IPS-15b (cell line): ENCODE measurements around the gene NFIA.

ENCODE experiments used
- H3K27me3 ChIP-seq: one replicate; pipeline ENCODE4 v1.6.1; 2013; ENCODE audit warnings: low read length; ENCODE audit not compliant: control insufficient read depth, insufficient read depth
- H3K36me3 ChIP-seq: one replicate; pipeline ENCODE4 v1.6.1; 2013; ENCODE audit warnings: low read length; ENCODE audit not compliant: control insufficient read depth, insufficient read depth
- H3K4me1 ChIP-seq: one replicate; pipeline ENCODE4 v1.6.1; 2013; ENCODE audit warnings: mild to moderate bottlenecking, low read length; ENCODE audit not compliant: control insufficient read depth, insufficient read depth
- H3K4me3 ChIP-seq: one replicate; pipeline ENCODE4 v1.5.1; 2013; ENCODE audit warnings: low read depth, low read length
- H3K9ac ChIP-seq: one replicate; pipeline ENCODE4 v1.6.1; 2013; ENCODE audit warnings: low read depth, mild to moderate bottlenecking, low read length
- H3K9me3 ChIP-seq: one replicate; pipeline ENCODE4 v1.6.1; 2013; ENCODE audit warnings: mild to moderate bottlenecking, low read length; ENCODE audit not compliant: control insufficient read depth, insufficient read depth

Gene NFIA

DNA sequence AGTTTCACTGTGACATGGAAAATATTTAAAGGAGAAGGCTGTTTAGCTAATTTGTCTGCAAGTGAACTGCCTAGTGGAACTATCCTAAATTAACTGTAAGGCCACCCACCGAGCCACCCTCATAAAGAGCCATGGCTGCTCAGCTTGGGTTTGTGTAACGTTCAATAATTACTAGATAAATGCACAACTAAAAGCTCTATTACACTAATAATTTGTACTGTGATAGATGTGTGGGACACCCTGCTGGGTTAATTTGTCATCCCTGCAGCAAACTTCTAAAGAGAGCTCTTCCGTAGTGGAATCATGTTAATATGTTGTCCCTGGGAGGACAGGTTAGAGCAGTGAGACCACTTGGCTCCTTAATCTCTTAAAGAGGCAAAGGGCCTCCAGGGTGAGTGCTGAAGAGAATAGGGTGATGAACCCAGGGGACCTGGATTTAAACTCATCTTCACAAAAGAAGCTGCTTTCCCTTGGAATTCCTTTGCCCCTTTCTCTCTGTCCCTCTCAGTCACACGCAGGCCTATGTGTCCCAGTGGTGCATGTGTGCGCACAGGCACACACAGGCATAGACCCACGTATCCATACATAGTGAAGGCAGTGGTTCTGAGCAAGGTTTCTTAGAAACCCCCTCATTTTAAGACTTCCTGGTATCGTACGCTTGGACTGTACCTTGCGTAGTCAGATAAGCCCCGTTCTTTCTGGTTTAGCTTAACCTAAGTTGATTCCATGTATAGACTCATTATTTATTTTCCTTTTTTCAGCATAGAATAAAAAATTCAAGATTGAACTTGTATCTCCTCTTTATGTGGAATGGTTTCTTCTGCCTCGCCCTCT is 310.3 kb downstream of the NFIA start:
- Histone ChIP-seq H3K36me3 (no peaks in the 10 kb centered on the region), H3K9me3 (no peaks in the 10 kb centered on the region), H3K9ac (no peak overlapping the region), H3K4me3 (no peak overlapping the region), H3K27me3 (peaks cover 40% of the 10 kb centered on the region), H3K4me1 (no peaks in the 10 kb centered on the region)

DNA sequence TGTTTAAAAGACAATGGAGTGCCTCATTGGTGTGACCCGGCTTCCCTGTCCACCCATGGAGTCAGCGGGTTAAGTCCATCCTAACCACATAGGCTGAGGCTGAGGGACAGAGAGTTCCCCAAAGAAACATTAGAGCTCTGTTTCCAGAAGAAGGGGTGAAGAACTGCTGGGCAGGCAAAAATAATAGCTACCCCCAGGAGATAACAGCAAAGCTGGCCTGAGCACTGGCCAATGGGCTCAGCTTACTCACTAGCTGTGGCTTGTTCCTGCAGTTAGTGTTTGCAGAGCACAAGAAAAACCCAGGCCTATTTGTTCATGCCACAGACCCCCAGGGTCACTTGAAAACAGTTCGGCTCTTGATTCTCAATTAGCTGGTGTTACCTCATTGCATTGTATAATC is 311.2 kb downstream of the NFIA start:
- no peaks in the 10 kb centered on the region for H3K4me1 ChIP-seq
- H3K4me3 ChIP-seq, result no peak overlapping the region
- no peaks in the 10 kb centered on the region for H3K36me3 ChIP-seq
- no peaks in the 10 kb centered on the region for H3K9me3 ChIP-seq
- no peak overlapping the region for H3K9ac ChIP-seq
- peaks cover 40% of the 10 kb centered on the region for H3K27me3 ChIP-seq

DNA sequence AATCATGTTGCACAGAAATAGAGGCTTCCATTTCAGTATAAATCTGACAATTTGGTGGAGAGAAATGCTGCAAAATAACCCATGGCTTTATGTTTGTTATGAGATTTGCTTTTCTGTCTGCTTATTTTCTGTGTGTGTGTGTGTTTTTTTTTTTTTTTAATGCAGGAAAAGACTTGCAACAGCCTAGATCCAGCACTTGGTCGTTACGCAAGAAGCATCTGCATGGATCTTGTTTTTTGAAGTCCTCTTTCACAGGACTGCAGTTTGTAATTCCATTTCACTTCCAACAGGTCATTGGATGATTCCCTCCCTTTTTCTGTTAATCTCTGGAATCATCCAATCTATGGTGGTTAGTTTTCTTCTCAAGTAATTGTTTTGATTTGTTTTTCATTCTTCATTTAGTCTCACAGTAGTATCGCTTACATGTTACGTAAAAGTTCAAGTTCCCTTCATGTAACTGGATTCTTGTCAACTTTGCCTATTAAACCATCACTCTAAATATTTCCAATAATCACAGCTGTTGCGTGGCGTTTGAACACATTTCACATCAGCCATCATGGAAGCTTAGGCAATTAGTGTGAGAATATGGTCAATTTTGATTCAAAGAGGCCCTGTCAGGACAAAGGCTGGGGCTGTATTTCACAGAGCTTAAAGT is 312.9 kb downstream of the NFIA start:
- no peaks in the 10 kb centered on the region for H3K4me1 ChIP-seq
- no peaks in the 10 kb centered on the region for H3K36me3 ChIP-seq
- H3K4me3 ChIP-seq, result no peak overlapping the region

DNA sequence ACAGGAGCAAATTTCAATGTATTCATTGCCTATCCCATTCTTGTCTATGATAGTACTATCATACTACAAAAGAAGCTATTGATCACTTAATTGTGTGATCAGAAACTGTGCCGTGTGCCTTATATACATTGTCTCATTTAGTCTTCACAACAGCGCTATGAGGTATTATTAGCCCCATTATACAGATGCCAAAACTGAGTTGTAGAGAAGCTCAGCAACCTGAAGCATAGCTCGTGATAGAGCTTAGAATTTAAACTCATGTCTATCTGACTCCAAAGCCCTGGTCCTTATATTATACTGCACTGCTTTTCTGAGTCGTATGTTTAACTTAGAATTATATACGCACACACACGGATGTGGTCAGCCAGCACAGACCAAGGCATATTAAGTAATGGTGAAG is 315.1 kb downstream of the NFIA start:
- Histone ChIP-seq H3K27me3 (peaks cover 12% of the 10 kb centered on the region), H3K4me1 (no peaks in the 10 kb centered on the region), H3K9ac (no peak overlapping the region), H3K4me3 (no peak overlapping the region), H3K9me3 (no peaks in the 10 kb centered on the region), H3K36me3 (no peaks in the 10 kb centered on the region)

More for the DNA sequence above, 312.9 kb downstream of the NFIA start:
- H3K9ac ChIP-seq, result no peak overlapping the region
- H3K9me3 ChIP-seq, result no peaks in the 10 kb centered on the region
- H3K27me3 ChIP-seq, result peaks cover 34% of the 10 kb centered on the region

DNA sequence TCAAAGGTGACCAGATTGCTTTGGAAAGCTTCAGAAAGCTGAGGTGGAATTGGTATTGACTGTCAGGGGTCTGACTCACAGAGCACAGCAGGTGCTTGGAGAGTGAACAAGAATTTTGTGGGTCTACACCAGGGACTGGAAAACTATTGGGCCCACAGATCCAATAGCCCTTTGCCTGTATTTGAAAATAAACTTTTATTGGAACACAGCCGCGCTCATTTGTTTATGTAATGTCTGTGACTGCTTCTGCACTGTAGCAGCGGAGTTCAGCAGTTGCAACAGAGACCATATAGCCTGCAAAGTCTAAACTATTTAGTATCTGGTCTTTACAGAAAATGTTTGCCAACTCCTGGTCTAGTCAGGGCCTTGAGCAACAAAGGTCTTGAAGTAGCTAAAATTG is 315.6 kb downstream of the NFIA start:
- H3K27me3 ChIP-seq, result peaks cover 8% of the 10 kb centered on the region
- no peaks in the 10 kb centered on the region for H3K9me3 ChIP-seq
- H3K4me3 ChIP-seq, result no peak overlapping the region
- H3K4me1 ChIP-seq, result no peaks in the 10 kb centered on the region
- no peak overlapping the region for H3K9ac ChIP-seq
- H3K36me3 ChIP-seq, result no peaks in the 10 kb centered on the region

DNA sequence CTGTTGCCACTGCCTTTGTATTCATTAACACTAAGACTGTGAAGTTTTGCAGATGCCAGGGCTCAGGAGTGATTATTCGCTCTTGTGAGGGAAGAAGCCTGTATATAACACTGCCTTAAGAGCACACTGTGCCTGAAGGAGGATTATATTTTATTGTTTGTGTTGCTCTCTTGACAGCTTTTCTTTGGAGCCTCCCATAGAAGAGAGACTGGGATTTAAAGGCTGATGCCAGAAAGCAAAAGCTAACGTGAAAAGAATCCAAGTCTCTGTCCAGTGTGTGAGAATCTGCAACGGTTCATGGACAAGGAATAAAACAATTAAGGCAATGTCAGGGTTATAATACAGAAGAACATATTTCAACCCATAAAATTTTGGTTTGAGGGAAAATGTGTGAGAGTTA is 316.8 kb downstream of the NFIA start:
- H3K27me3 ChIP-seq, result no peaks in the 10 kb centered on the region
- no peaks in the 10 kb centered on the region for H3K36me3 ChIP-seq
- no peaks in the 10 kb centered on the region for H3K4me1 ChIP-seq
- H3K9me3 ChIP-seq, result no peaks in the 10 kb centered on the region
- no peak overlapping the region for H3K4me3 ChIP-seq
- H3K9ac ChIP-seq, result no peak overlapping the region

DNA sequence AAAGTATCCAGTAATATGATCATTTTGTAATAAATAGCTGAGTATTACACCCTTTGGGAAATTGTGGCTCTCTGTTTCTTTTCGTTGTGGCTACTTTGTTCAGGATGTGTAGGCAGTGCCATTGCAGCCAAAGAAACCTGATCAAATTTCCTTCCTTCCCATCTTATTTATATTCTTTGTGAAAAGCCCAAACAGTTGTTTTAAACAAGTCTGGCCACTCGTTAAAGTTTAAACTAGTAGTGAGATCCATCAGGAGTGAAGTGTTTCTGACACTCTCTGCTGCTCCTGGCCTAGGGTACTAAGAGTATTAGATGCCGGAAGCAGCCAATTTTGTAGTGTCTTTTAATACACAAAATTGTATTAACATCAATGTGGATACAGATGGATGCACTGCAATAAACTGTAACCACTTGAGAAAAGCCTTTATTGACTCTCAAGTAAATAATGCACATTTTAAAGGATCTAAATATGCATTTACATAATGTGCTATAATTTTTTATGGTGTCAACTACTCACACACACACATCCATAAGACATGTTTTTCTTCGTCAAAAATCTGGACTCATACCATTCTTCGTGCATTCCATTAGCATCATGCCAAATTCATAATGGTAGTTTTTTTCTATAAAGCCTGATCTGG is 317.9 kb downstream of the NFIA start:
- no peak overlapping the region for H3K9ac ChIP-seq
- H3K4me1 ChIP-seq, result no peaks in the 10 kb centered on the region
- no peak overlapping the region for H3K4me3 ChIP-seq
- no peaks in the 10 kb centered on the region for H3K27me3 ChIP-seq
- H3K36me3 ChIP-seq, result no peaks in the 10 kb centered on the region
- H3K9me3 ChIP-seq, result no peaks in the 10 kb centered on the region

DNA sequence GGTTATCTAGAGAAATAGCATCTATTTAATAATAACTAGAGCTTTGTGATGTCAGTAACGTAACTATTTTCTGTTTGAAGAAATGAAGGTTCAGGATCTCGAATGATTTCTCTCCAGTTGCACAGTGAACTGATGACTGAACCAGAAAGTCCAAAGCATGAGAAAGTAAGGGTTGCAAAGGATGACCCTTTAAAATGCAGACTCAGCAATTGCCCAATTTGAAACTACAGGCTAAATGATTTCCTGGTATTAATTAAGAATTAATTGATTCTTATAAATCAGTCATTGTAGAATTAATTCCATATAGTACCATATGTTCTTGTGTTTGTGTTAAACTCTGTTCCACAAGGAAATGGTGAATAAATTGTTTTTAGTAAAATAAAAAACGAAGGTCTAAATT is 318.6 kb downstream of the NFIA start:
- Histone ChIP-seq H3K4me3 (no peak overlapping the region), H3K36me3 (no peaks in the 10 kb centered on the region), H3K27me3 (no peaks in the 10 kb centered on the region), H3K4me1 (no peaks in the 10 kb centered on the region), H3K9ac (no peak overlapping the region), H3K9me3 (no peaks in the 10 kb centered on the region)

DNA sequence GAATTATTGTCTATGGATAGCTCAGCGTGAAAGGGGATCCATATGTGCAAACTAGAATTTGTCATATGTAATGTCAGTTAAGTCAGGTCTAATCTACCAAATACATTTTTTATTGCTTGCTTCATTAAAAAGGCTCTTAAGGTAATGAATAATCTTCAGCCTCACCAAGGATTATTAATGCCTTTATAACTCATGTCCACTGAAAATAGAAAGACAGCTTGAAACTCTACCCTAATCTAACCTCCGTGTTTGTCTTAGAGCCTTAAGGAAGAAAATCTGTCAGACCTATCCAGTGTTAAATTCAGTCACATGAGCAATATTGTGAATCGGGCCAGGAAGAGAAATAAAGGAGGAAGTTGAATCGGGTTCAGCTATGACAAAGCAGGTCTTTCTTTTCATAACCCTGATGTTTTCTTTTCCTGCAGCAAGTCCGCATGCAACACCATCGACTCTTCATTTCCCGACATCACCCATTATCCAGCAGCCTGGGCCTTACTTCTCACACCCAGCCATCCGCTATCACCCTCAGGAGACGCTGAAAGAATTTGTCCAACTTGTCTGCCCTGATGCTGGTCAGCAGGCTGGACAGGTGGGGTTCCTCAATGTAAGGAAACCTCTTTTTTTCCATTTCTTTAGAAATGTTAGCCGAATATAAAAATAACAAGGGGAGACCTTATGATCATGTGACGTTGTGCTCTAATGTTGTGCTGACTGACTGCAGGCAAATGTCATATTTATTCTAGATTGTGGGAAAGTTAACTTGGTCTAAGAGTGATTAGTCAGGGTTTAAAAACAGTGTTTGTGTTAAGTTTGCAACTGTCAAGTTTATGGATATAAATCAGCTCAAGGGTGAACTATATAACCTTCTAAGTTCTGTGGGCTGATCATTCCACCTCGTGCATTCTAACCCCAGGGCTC is 321.6 kb downstream of the NFIA start:
- H3K9me3 ChIP-seq, result no peaks in the 10 kb centered on the region
- H3K4me3 ChIP-seq, result no peak overlapping the region
- H3K9ac ChIP-seq, result no peak overlapping the region
- no peaks in the 10 kb centered on the region for H3K4me1 ChIP-seq
- no peaks in the 10 kb centered on the region for H3K27me3 ChIP-seq
- no peaks in the 10 kb centered on the region for H3K36me3 ChIP-seq

DNA sequence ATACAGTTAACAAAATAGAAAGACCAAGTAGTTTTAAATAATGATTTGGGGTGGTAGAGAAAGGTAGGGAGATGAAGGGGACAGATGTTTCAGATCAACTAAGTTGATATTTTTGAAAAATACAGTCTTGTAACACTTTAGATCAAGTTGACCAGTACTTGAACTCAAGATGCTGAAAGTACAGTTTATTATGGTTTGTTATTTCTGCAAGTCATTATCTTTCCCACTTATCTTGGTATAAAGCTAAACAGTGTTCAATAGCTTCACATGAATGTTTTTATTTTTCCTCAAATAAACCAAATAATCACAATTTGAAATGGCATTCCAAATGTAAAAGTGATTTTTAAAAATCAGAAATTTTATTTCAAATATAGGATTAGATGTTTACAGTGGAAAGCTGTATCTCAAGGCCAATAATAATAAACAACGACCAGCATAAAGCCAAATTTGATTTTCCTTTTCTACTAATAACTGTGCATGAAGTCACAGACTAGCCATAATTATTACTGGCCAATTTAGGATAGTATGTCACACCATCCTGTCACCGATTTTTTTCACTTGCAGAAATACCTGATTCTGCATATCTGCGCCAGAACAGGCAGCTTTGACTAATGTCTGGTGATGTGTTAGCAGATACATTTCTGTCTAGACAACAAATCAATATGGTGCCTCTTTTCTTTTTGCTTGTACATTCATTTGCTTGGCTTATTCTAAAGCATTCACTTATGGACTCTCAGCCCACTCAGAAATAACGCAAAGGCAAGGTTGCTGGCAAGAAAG is 322.4 kb downstream of the NFIA start:
- no peak overlapping the region for H3K4me3 ChIP-seq
- H3K36me3 ChIP-seq, result no peaks in the 10 kb centered on the region
- no peaks in the 10 kb centered on the region for H3K27me3 ChIP-seq

DNA sequence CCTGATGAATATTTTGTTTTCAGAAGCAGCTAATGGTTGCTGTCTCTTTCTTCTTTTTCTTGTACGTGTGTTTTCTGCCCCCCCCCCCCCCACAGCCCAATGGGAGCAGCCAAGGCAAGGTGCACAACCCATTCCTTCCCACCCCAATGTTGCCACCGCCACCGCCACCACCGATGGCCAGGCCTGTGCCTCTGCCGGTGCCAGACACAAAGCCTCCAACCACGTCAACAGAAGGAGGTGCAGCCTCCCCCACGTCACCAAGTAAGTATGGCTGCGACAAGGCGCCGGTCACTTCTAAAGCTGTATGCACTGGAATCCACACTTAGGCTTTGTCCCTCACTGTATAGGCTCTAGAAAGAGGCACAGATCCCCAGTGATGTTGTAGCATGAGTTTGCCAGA is 324.1 kb downstream of the NFIA start:
- Histone ChIP-seq H3K27me3 (no peaks in the 10 kb centered on the region), H3K9me3 (no peaks in the 10 kb centered on the region), H3K36me3 (no peaks in the 10 kb centered on the region), H3K4me3 (no peak overlapping the region), H3K9ac (no peak overlapping the region), H3K4me1 (no peaks in the 10 kb centered on the region)

More for the DNA sequence above, 322.4 kb downstream of the NFIA start:
- no peaks in the 10 kb centered on the region for H3K4me1 ChIP-seq
- no peaks in the 10 kb centered on the region for H3K9me3 ChIP-seq
- no peak overlapping the region for H3K9ac ChIP-seq
